ENCODE data around the gene TTC23.

TTC23 gene

DNA sequence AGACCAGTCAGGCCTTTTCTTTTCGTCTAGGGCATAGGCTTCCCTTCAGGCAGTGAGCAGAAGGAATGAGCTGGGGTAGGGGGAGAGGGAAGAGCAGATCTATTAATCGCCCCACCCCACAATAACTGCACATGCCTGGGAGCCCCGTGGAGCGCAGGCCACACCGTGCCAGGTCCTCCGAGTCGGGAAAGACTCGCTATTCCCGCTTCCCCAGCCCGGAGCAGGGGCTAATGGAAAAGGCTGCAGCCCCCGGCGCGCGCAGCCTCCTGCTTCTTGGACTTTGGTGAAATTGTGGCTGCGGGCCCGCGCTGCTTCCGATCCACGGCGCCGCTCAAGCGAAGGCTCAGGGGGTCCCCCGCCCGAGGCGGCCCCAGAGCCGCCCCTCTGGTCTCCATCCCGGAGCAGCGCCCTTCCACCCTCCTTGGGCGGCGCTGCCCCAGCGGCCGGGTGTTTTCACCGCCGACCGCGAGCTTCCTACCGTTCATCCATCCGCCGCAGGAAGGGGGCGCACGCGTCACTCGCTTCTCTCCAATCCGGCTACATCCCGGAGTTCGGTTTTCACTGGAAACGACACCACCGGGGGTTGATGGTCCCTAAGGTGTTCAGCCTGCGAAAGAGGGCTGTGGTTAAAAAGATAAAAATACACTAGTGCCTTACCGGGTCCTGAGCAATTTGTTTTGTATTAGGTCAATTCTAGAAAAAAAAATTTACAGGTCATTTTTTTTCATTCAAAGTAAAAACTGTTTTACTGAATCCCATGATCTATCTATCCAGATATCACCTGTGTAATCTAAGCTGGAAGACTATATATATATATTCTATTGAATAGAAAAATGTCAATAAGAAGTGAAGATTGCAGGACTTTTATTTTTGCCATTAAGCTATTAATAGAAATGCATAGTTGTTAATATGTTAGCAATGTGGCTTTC, 148.9 kb downstream of the TTC23 start:
- H2AK5ac ChIP-seq (ENCODE audit: low read length), result no peak overlapping the region
- peaks cover 7% of the 10 kb centered on the region for H3K27me3 ChIP-seq (ENCODE audit: insufficient read depth, low read length)
- H4K91ac ChIP-seq (ENCODE audit: low read depth, low read length), result no peak overlapping the region
- H2BK120ac ChIP-seq (ENCODE audit: insufficient read depth, low read length, poor library complexity), result no peak overlapping the region
- H3K9me3 ChIP-seq (ENCODE audit: insufficient read depth, low read depth, low read length), result peaks cover 4% of the 10 kb centered on the region
- peak overlapping the region; percentile 86 for H3K4me2 ChIP-seq (ENCODE audit: low read length)
- no peak overlapping the region for H3K9ac ChIP-seq (ENCODE audit: low read length)
- no peak overlapping the region for H3K27ac ChIP-seq (ENCODE audit: low read depth, low read length)
- H3K23ac ChIP-seq (ENCODE audit: low read length), result no peak overlapping the region
- no peak overlapping the region for H3K4ac ChIP-seq (ENCODE audit: low read depth, low read length)
- peak; percentile 38 to 74 for DNase-seq
- peak overlapping the region; percentile 35 for H4K8ac ChIP-seq (ENCODE audit: low read depth, low read length)
- H2BK12ac ChIP-seq (ENCODE audit: low read length), result no peak overlapping the region
- no peak overlapping the region for H2BK5ac ChIP-seq (ENCODE audit: low read depth, low read length, poor library complexity)
- H3K18ac ChIP-seq (ENCODE audit: low read length), result no peak overlapping the region
- no peak overlapping the region for H4K12ac ChIP-seq (ENCODE audit: low read depth, low read length)
- WGBS (ENCODE audit: extremely low coverage, insufficient coverage, insufficient read length), result no CpG with 5 or more reads among the region's 50 CpGs
- peak overlapping the region; percentile 51 for H2AFZ ChIP-seq (ENCODE audit: insufficient read depth, low read length, poor library complexity)
- peaks cover 4% of the 10 kb centered on the region for H3K79me1 ChIP-seq (ENCODE audit: low read length)
- no peak overlapping the region for H3K4me3 ChIP-seq (ENCODE audit: low read depth, low read length)
- H3K79me2 ChIP-seq (ENCODE audit: control insufficient read depth, insufficient read depth, low read length, poor library complexity), result peaks cover 3% of the 10 kb centered on the region
- no peaks in the 10 kb centered on the region for H3K36me3 ChIP-seq (ENCODE audit: control insufficient read depth in 1 of 2, insufficient read depth in 2 of 2, low read length in 2 of 2)
- H3K14ac ChIP-seq (ENCODE audit: low read length), result no peak overlapping the region
- peaks cover 2% of the 10 kb centered on the region in 2 experiments for H3K4me1 ChIP-seq (ENCODE audit: control insufficient read depth in 1 of 2, insufficient read depth in 2 of 2, low read length in 2 of 2)

DNA sequence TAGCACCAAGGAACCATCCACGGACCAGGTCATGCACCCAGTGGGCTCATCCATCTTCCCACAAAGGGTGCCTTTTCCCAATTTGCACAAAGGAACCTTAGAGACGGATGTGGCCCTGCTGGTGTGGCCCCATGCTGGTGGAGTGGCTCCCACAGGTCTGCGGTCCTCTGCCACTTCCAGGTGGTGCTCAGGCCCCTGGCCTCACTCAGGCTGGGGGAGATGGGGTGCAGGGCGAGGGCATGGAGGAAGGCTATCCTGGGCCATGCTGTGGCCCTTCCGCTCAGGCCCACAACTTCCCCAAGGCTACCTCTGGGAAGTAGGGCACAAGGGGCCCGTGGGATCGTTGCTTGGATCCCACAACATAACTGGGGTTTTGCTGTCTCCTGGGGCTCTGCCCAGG, 149.7 kb downstream of the TTC23 start:
- peaks cover 4% of the 10 kb centered on the region for H3K9me3 ChIP-seq (ENCODE audit: insufficient read depth, low read depth, low read length)
- H3K36me3 ChIP-seq (ENCODE audit: control insufficient read depth in 1 of 2, insufficient read depth in 2 of 2, low read length in 2 of 2), result no peaks in the 10 kb centered on the region
- no peaks in the 10 kb centered on the region for H3K79me2 ChIP-seq (ENCODE audit: control insufficient read depth, insufficient read depth, low read length, poor library complexity)
- peaks cover 2% of the 10 kb centered on the region in 2 experiments for H3K4me1 ChIP-seq (ENCODE audit: control insufficient read depth in 1 of 2, insufficient read depth in 2 of 2, low read length in 2 of 2)
- H2BK120ac ChIP-seq (ENCODE audit: insufficient read depth, low read length, poor library complexity), result no peak overlapping the region
- no peak overlapping the region for H4K12ac ChIP-seq (ENCODE audit: low read depth, low read length)
- H4K8ac ChIP-seq (ENCODE audit: low read depth, low read length), result no peak overlapping the region
- no peaks in the 10 kb centered on the region for H3K79me1 ChIP-seq (ENCODE audit: low read length)
- H3K23ac ChIP-seq (ENCODE audit: low read length), result no peak overlapping the region
- DNase-seq, result no peak
- H3K18ac ChIP-seq (ENCODE audit: low read length), result no peak overlapping the region
- H3K27me3 ChIP-seq (ENCODE audit: insufficient read depth, low read length), result peaks cover 4% of the 10 kb centered on the region
- no peak overlapping the region for H3K4me3 ChIP-seq (ENCODE audit: low read depth, low read length)
- no peak overlapping the region for H4K91ac ChIP-seq (ENCODE audit: low read depth, low read length)
- no peak overlapping the region for H2BK5ac ChIP-seq (ENCODE audit: low read depth, low read length, poor library complexity)
- no peak overlapping the region for H3K14ac ChIP-seq (ENCODE audit: low read length)
- no peak overlapping the region for H3K4ac ChIP-seq (ENCODE audit: low read depth, low read length)
- H2AK5ac ChIP-seq (ENCODE audit: low read length), result no peak overlapping the region
- no peak overlapping the region for H3K4me2 ChIP-seq (ENCODE audit: low read length)
- WGBS (ENCODE audit: extremely low coverage, insufficient coverage, insufficient read length), result no CpG with 5 or more reads among the region's 7 CpGs
- no peak overlapping the region for H2AFZ ChIP-seq (ENCODE audit: insufficient read depth, low read length, poor library complexity)
- H2BK12ac ChIP-seq (ENCODE audit: low read length), result no peak overlapping the region
- no peak overlapping the region for H3K27ac ChIP-seq (ENCODE audit: low read depth, low read length)
- no peak overlapping the region for H3K9ac ChIP-seq (ENCODE audit: low read length)

DNA sequence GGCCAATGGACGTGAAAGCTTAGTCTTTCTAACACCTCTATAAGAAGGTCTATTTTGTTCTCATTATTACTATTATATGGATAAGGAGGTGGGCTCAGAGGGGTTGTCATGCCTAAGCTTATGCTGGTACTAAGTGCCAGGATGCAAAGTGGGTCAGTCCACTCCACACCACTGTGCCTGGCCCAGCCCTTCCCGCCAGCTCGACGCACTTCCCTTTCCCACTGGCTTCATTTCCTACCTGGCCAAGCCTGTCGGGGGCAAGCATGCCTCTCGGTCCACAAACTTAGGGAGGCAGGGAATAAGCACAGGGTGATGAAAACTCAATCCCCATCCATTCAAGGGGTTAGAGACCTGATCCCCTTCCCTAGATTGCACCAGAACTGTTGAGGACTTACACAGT, 150.4 kb downstream of the TTC23 start:
- Histone ChIP-seq H3K4ac (ENCODE audit: low read depth, low read length) (no peak overlapping the region), H2BK120ac (ENCODE audit: insufficient read depth, low read length, poor library complexity) (no peak overlapping the region), H4K91ac (ENCODE audit: low read depth, low read length) (no peak overlapping the region), H2AFZ (ENCODE audit: insufficient read depth, low read length, poor library complexity) (no peak overlapping the region), H3K36me3 (ENCODE audit: control insufficient read depth in 1 of 2, insufficient read depth in 2 of 2, low read length in 2 of 2) (no peaks in the 10 kb centered on the region), H3K27ac (ENCODE audit: low read depth, low read length) (no peak overlapping the region), H4K8ac (ENCODE audit: low read depth, low read length) (no peak overlapping the region), H3K4me3 (ENCODE audit: low read depth, low read length) (no peak overlapping the region), H3K14ac (ENCODE audit: low read length) (no peak overlapping the region), H3K79me1 (ENCODE audit: low read length) (no peaks in the 10 kb centered on the region), H3K9ac (ENCODE audit: low read length) (no peak overlapping the region), H2AK5ac (ENCODE audit: low read length) (no peak overlapping the region), H2BK12ac (ENCODE audit: low read length) (no peak overlapping the region), H4K12ac (ENCODE audit: low read depth, low read length) (no peak overlapping the region), H3K9me3 (ENCODE audit: insufficient read depth, low read depth, low read length) (peaks cover 4% of the 10 kb centered on the region), H3K79me2 (ENCODE audit: control insufficient read depth, insufficient read depth, low read length, poor library complexity) (no peaks in the 10 kb centered on the region), H3K23ac (ENCODE audit: low read length) (no peak overlapping the region), H2BK5ac (ENCODE audit: low read depth, low read length, poor library complexity) (no peak overlapping the region), H3K27me3 (ENCODE audit: insufficient read depth, low read length) (peaks cover 4% of the 10 kb centered on the region), H3K18ac (ENCODE audit: low read length) (no peak overlapping the region), H3K4me2 (ENCODE audit: low read length) (no peak overlapping the region), H3K4me1 (ENCODE audit: control insufficient read depth in 1 of 2, insufficient read depth in 2 of 2, low read length in 2 of 2) (peaks cover 2% of the 10 kb centered on the region in 2 experiments)
- no CpG with 5 or more reads among the region's 6 CpGs for WGBS (ENCODE audit: extremely low coverage, insufficient coverage, insufficient read length)
- DNase-seq, result no peak

DNA sequence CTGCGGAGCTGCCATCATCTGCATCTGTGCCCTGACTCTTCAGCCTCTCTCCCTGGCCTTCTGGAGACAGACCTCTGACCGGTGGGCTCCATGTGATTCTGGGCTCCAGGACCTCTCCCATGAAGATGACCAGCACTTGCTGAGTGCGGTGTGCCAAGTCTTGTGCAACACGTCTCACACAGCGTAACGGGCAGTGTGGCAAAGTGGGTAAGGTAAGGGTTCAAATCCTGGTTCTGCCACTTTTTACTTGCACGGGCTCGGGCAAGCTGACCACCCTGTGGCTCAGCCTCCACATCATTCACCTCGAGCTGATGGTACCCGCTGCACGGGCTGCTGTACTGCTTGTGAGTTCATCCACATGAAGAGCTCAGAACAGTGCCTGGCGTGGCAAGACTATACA, 151.0 kb downstream of the TTC23 start:
- Histone ChIP-seq H3K4me3 (ENCODE audit: low read depth, low read length) (no peak overlapping the region), H2BK12ac (ENCODE audit: low read length) (no peak overlapping the region), H2BK5ac (ENCODE audit: low read depth, low read length, poor library complexity) (no peak overlapping the region), H2AK5ac (ENCODE audit: low read length) (no peak overlapping the region), H3K23ac (ENCODE audit: low read length) (no peak overlapping the region), H3K18ac (ENCODE audit: low read length) (no peak overlapping the region), H3K27me3 (ENCODE audit: insufficient read depth, low read length) (peaks cover 4% of the 10 kb centered on the region), H4K91ac (ENCODE audit: low read depth, low read length) (no peak overlapping the region), H3K36me3 (ENCODE audit: control insufficient read depth in 1 of 2, insufficient read depth in 2 of 2, low read length in 2 of 2) (no peaks in the 10 kb centered on the region), H2BK120ac (ENCODE audit: insufficient read depth, low read length, poor library complexity) (no peak overlapping the region), H3K79me2 (ENCODE audit: control insufficient read depth, insufficient read depth, low read length, poor library complexity) (no peaks in the 10 kb centered on the region), H3K27ac (ENCODE audit: low read depth, low read length) (no peak overlapping the region), H3K4me2 (ENCODE audit: low read length) (no peak overlapping the region), H3K79me1 (ENCODE audit: low read length) (no peaks in the 10 kb centered on the region), H3K4me1 (ENCODE audit: control insufficient read depth in 1 of 2, insufficient read depth in 2 of 2, low read length in 2 of 2) (peaks cover 2% of the 10 kb centered on the region in 2 experiments), H4K8ac (ENCODE audit: low read depth, low read length) (no peak overlapping the region), H3K9me3 (ENCODE audit: insufficient read depth, low read depth, low read length) (peaks cover 4% of the 10 kb centered on the region), H2AFZ (ENCODE audit: insufficient read depth, low read length, poor library complexity) (no peak overlapping the region), H3K14ac (ENCODE audit: low read length) (no peak overlapping the region), H4K12ac (ENCODE audit: low read depth, low read length) (no peak overlapping the region), H3K4ac (ENCODE audit: low read depth, low read length) (no peak overlapping the region), H3K9ac (ENCODE audit: low read length) (no peak overlapping the region)
- no CpG with 5 or more reads among the region's 12 CpGs for WGBS (ENCODE audit: extremely low coverage, insufficient coverage, insufficient read length)
- no peak for DNase-seq
